HepG2 (cell line): ENCODE data around the gene MARVELD3. TPM values are rescaled to one million over a fixed set of nuclear protein-coding genes. Genes with fewer than 3 reads are reported as not detected.

Experiments used
- ARNTL ChIP-seq: sonication (generic); formaldehyde crosslinking; IDR thresholded peaks from 2 replicates; pipeline ENCODE4 v1.4.0; 2020; ENCODE audit warnings: mild to moderate bottlenecking, missing genetic modification reagents
- CEBPG ChIP-seq: IDR thresholded peaks from 2 replicates; pipeline ENCODE4 v1.6.1; 2016
- CHCHD3 ChIP-seq: sonication (generic); formaldehyde crosslinking; IDR thresholded peaks from 2 replicates; pipeline ENCODE4 v1.8.0; 2022; ENCODE audit warnings: mild to moderate bottlenecking, missing genetic modification reagents, moderate library complexity
- GLI4 ChIP-seq: sonication (generic); formaldehyde crosslinking; IDR thresholded peaks from 2 replicates; pipeline ENCODE4 v1.5.1; 2020; ENCODE audit warnings: missing genetic modification reagents, mild to moderate bottlenecking, moderate library complexity, borderline replicate concordance
- HDAC2 ChIP-seq: sonication (generic); formaldehyde crosslinking; IDR thresholded peaks from 2 replicates; pipeline ENCODE4 v1.4.0; 2020; ENCODE audit warnings: missing genetic modification reagents
- IRF2 ChIP-seq: IDR thresholded peaks from 2 replicates; pipeline ENCODE4 v1.6.1; 2018; ENCODE audit warnings: missing genetic modification reagents, missing compliant biosample characterization
- MAFK ChIP-seq, 2 experiments: IDR thresholded peaks in 1 of 2; conservative IDR thresholded peaks in 1 of 2; 2 replicates each; pipeline ENCODE4 v1.6.1; 2011; ENCODE audit warnings: improper control_type of control experiment in 2 of 2, low read length in 2 of 2
- MYC ChIP-seq: sonication (generic); formaldehyde crosslinking; IDR thresholded peaks from 2 replicates; pipeline ENCODE4 v1.9.0; 2021; ENCODE audit warnings: missing genetic modification reagents, borderline replicate concordance
- NFIC ChIP-seq: IDR thresholded peaks from 2 replicates; pipeline ENCODE4 v1.6.1; 2012; ENCODE audit warnings: mild to moderate bottlenecking, low read length, inconsistent platforms
- SATB2 ChIP-seq: sonication (generic); formaldehyde crosslinking; IDR thresholded peaks from 2 replicates; pipeline ENCODE4 v1.5.0; 2020; ENCODE audit warnings: missing genetic modification reagents
- SP5 ChIP-seq: IDR thresholded peaks from 2 replicates; pipeline ENCODE4 v1.6.1; 2016; ENCODE audit warnings: low read depth, borderline replicate concordance
- TFE3 ChIP-seq: IDR thresholded peaks from 2 replicates; pipeline ENCODE4 v1.6.1; 2016
- ZBTB33 ChIP-seq: sonication (generic); formaldehyde crosslinking; IDR thresholded peaks from 2 replicates; pipeline ENCODE4 v1.4.0; 2020; ENCODE audit warnings: missing genetic modification reagents
- ZBTB43 ChIP-seq: sonication (generic); formaldehyde crosslinking; conservative IDR thresholded peaks from 2 replicates; pipeline ENCODE4 v1.4.0; 2020; ENCODE audit warnings: missing genetic modification reagents
- ZFP36 ChIP-seq: fragments of 150-350 bp; IDR thresholded peaks from 2 replicates; pipeline ENCODE4 v1.6.1; 2018; ENCODE audit warnings: borderline replicate concordance, low read length, low read depth; ENCODE audit not compliant: partially characterized antibody
- ZGPAT ChIP-seq: IDR thresholded peaks from 2 replicates; pipeline ENCODE4 v1.6.1; 2016; ENCODE audit warnings: mild to moderate bottlenecking
- ZMYM3 ChIP-seq: sonication (generic); formaldehyde crosslinking; IDR thresholded peaks from 2 replicates; pipeline ENCODE4 v1.5.1; 2020; ENCODE audit warnings: mild to moderate bottlenecking, missing genetic modification reagents
- ZNF768 ChIP-seq: sonication (generic); formaldehyde crosslinking; IDR thresholded peaks from 2 replicates; pipeline ENCODE4 v1.4.0; 2020; ENCODE audit warnings: missing genetic modification reagents
- polyA plus RNA-seq, 8 experiments: library from polyadenylated mRNA; depleted of rRNA in 3 of 8; stranded (reverse) in 7 of 8; unstranded in 1 of 8; fragments of >200 nt; fragmentation: Illumina TruSeq in 4 of 8; extraction: Trizol in 4 of 8; gene quantifications; 2 replicates each; pipeline versions ENCODE4 v1.2.1 to v1.2.3, GENCODE V29; 2011 to 2016; ENCODE audit warnings: low read depth in 4 of 8, missing spikeins in 1 of 8, mixed read lengths in 1 of 8; ENCODE audit not compliant: insufficient read depth in 1 of 8
- total RNA-seq, 5 experiments: library from RNA; depleted of rRNA; stranded (reverse); fragments of >200 nt; fragmentation: Illumina TruSeq; extraction: Trizol; gene quantifications; 2 replicates each; pipeline ENCODE4 v1.2.3, GENCODE V29; 2016; ENCODE audit warnings: low read depth in 1 of 5
- TF ChIP-seq, protein P1 (sequence below): sonication (generic); formaldehyde crosslinking; IDR thresholded peaks from 2 replicates; pipeline ENCODE4 v1.4.0; 2020; ENCODE audit warnings: missing genetic modification reagents

MARVELD3 gene
- total and polyA plus RNA-seq, 2 of the 13 experiments (the other 11 are each of a cell fraction or from before 2014, with no cell fraction given): 4.8 to 5.6 TPM

- TF ChIP-seq ZMYM3 (CRISPR knock-in tag): peak; percentile 8; the same call in 1 of the 2 replicates
- peak; percentile 29; the same call in 1 of the 2 replicates for TF ChIP-seq TFE3 (CRISPR knock-in tag)
- TF ChIP-seq CEBPG: peak; percentile 23; the same call in 1 of the 2 replicates
- no peak for TF ChIP-seq GLI4 (CRISPR knock-in tag)
- TF ChIP-seq IRF2 (CRISPR knock-in tag): peak; percentile 64; the same call in 1 of the 2 replicates
- 0 out of 2 replicates have a peak, but pooled peaks have one; percentile 26 for TF ChIP-seq ZBTB43
- TF ChIP-seq CHCHD3 (CRISPR knock-in tag): no peak
- TF ChIP-seq HDAC2: no peak; the same call in 1 of the 2 replicates
- no peak for TF ChIP-seq NFIC
- no peak for TF ChIP-seq MAFK (conservative IDR thresholded peaks at IDR 0.05 in 1 of 2, IDR thresholded peaks at IDR 0.05 in 1 of 2; ENCODE audit: low read length in 2 of 2)
- TF ChIP-seq ARNTL (CRISPR knock-in tag): no peak
- TF ChIP-seq, protein P1, sequence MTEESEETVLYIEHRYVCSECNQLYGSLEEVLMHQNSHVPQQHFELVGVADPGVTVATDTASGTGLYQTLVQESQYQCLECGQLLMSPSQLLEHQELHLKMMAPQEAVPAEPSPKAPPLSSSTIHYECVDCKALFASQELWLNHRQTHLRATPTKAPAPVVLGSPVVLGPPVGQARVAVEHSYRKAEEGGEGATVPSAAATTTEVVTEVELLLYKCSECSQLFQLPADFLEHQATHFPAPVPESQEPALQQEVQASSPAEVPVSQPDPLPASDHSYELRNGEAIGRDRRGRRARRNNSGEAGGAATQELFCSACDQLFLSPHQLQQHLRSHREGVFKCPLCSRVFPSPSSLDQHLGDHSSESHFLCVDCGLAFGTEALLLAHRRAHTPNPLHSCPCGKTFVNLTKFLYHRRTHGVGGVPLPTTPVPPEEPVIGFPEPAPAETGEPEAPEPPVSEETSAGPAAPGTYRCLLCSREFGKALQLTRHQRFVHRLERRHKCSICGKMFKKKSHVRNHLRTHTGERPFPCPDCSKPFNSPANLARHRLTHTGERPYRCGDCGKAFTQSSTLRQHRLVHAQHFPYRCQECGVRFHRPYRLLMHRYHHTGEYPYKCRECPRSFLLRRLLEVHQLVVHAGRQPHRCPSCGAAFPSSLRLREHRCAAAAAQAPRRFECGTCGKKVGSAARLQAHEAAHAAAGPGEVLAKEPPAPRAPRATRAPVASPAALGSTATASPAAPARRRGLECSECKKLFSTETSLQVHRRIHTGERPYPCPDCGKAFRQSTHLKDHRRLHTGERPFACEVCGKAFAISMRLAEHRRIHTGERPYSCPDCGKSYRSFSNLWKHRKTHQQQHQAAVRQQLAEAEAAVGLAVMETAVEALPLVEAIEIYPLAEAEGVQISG: peak; percentile 84
- TF ChIP-seq ZGPAT: peak; percentile 56; the same call in 1 of the 2 replicates
- TF ChIP-seq ZBTB33: peak; percentile 75
- TF ChIP-seq ZFP36: peak; percentile 31
- TF ChIP-seq SATB2: no peak
- TF ChIP-seq MYC (CRISPR knock-in tag): peak; percentile 18; the same call in 1 of the 2 replicates
- 0 out of 2 replicates have a peak, but pooled peaks have one; percentile 50 for TF ChIP-seq ZNF768 (CRISPR knock-in tag)
- TF ChIP-seq SP5 (CRISPR knock-in tag): no peak
Observed at GRCh38 chr16:71610936-71611871, 14.8 kb upstream of the MARVELD3 start (continued).
